GM12891 (cell line): ENCODE measurements around the gene VAV3.

Experiments used
- PAX5 ChIP-seq: IDR thresholded peaks from 2 replicates; pipeline ENCODE4 v1.6.1; 2011; ENCODE audit warnings: low read length, moderate library complexity, mild to moderate bottlenecking; ENCODE audit not compliant: insufficient read depth, severe bottlenecking
- POLR2A ChIP-seq: IDR thresholded peaks from 2 replicates; pipeline ENCODE4 v1.6.1; 2011; ENCODE audit warnings: low read depth, low read length, control low read depth
- POLR2AphosphoS5 ChIP-seq: IDR thresholded peaks from 2 replicates; pipeline ENCODE4 v1.6.1; 2011; ENCODE audit warnings: low read depth, low read length, control low read depth

- TF ChIP-seq POLR2AphosphoS5 (no peak), POLR2A (no peak), PAX5 (no peak)
Measured at GRCh38 chr1:107842241-107842640, 122.7 kb downstream of the VAV3 start.
